Parathyroid adenoma (tissue), 2 donors: ENCODE data around the gene FBXW7.
"Not testable (repeated sequence)": the region's sequence is repeated elsewhere in the genome, so short reads cannot be mapped to it uniquely, and the experiment has no call there.

Experiments
- H2AFZ ChIP-seq: fragments of 300-600 bp; sonication (generic); one replicate; pipeline ENCODE4 v1.7.0; 2017; ENCODE audit warnings: antibody characterized with exemption, mild to moderate bottlenecking
- H3K27ac ChIP-seq: fragments of 300-600 bp; sonication (generic); one replicate; pipeline ENCODE4 v1.7.0; 2017
- H3K27me3 ChIP-seq: fragments of 300-600 bp; sonication (generic); one replicate; pipeline ENCODE4 v1.7.0; 2017; ENCODE audit warnings: low read length; ENCODE audit not compliant: control insufficient read depth, insufficient read depth
- H3K36me3 ChIP-seq: fragments of 300-600 bp; sonication (generic); one replicate; pipeline ENCODE4 v1.7.0; 2017; ENCODE audit warnings: low read length; ENCODE audit not compliant: control insufficient read depth, insufficient read depth
- H3K4me1 ChIP-seq: fragments of 300-600 bp; sonication (generic); one replicate; pipeline ENCODE4 v1.7.0; 2017; ENCODE audit warnings: control low read depth
- H3K4me2 ChIP-seq: fragments of 300-600 bp; sonication (generic); one replicate; pipeline ENCODE4 v1.7.0; 2017; ENCODE audit warnings: low read length
- H3K4me3 ChIP-seq: fragments of 300-600 bp; sonication (generic); one replicate; pipeline ENCODE4 v1.7.0; 2017; ENCODE audit warnings: low read depth, low read length
- H3K79me2 ChIP-seq: fragments of 300-600 bp; sonication (generic); one replicate; pipeline ENCODE4 v1.7.0; 2017; ENCODE audit warnings: control low read depth
- H3K9ac ChIP-seq: fragments of 300-600 bp; sonication (generic); one replicate; pipeline ENCODE4 v1.7.0; 2017; ENCODE audit warnings: mild to moderate bottlenecking
- H3K9me3 ChIP-seq: fragments of 300-600 bp; sonication (generic); one replicate; pipeline ENCODE4 v1.7.0; 2017; ENCODE audit warnings: low read length; ENCODE audit not compliant: control insufficient read depth
- CTCF ChIP-seq: fragments of 300-600 bp; sonication (generic); IDR thresholded peaks from one replicate; pipeline ENCODE4 v1.7.0; 2017; ENCODE audit warnings: antibody characterized with exemption, mild to moderate bottlenecking
- donor health status: primary hyperparathyroidism.

The FBXW7 gene

GRCh38 chr4:152556283-152556682 lies 20.4 kb upstream of the FBXW7 start:
- Histone ChIP-seq H3K9ac (no peak overlapping the region), H3K27me3 (no peaks in the 10 kb centered on the region), H3K79me2 (no peaks in the 10 kb centered on the region), H3K4me3 (no peak overlapping the region), H3K36me3 (no peaks in the 10 kb centered on the region), H3K27ac (no peak overlapping the region), H2AFZ (no peak overlapping the region), H3K4me2 (no peak overlapping the region), H3K4me1 (no peaks in the 10 kb centered on the region), H3K9me3 (no peaks in the 10 kb centered on the region)
- TF ChIP-seq CTCF = no peak

GRCh38 chr4:152554742-152555141 lies 18.9 kb upstream of the FBXW7 start:
- H3K4me2 ChIP-seq = no peak overlapping the region
- H3K27me3 ChIP-seq = no peaks in the 10 kb centered on the region
- H3K79me2 ChIP-seq = no peaks in the 10 kb centered on the region
- no peaks in the 10 kb centered on the region for H3K9me3 ChIP-seq
- no peak for TF ChIP-seq CTCF
- H2AFZ ChIP-seq = no peak overlapping the region
- H3K36me3 ChIP-seq = no peaks in the 10 kb centered on the region
- H3K27ac ChIP-seq = no peak overlapping the region
- no peak overlapping the region for H3K9ac ChIP-seq
- no peak overlapping the region for H3K4me3 ChIP-seq
- no peaks in the 10 kb centered on the region for H3K4me1 ChIP-seq

- not testable (repeated sequence) for H3K27ac ChIP-seq, H3K4me2 ChIP-seq, H3K9me3 ChIP-seq, H3K27me3 ChIP-seq, H3K79me2 ChIP-seq, H3K4me1 ChIP-seq, H2AFZ ChIP-seq, H3K36me3 ChIP-seq, H3K9ac ChIP-seq, H3K4me3 ChIP-seq
Observed at GRCh38 chr4:152550687-152551086, 14.8 kb upstream of the FBXW7 start.

- Histone ChIP-seq H3K36me3 (no peaks in the 10 kb centered on the region), H3K27ac (no peak overlapping the region), H3K79me2 (no peaks in the 10 kb centered on the region), H3K4me2 (no peak overlapping the region), H3K9me3 (no peaks in the 10 kb centered on the region), H3K27me3 (no peaks in the 10 kb centered on the region), H3K4me3 (no peak overlapping the region), H3K4me1 (no peaks in the 10 kb centered on the region), H2AFZ (no peak overlapping the region), H3K9ac (no peak overlapping the region)
- TF ChIP-seq CTCF = no peak
Observed at GRCh38 chr4:152545088-152545487, 9.2 kb upstream of the FBXW7 start.

- not testable (repeated sequence) for H3K79me2 ChIP-seq, H3K36me3 ChIP-seq, H3K4me3 ChIP-seq, H3K9ac ChIP-seq, H3K9me3 ChIP-seq, H3K4me1 ChIP-seq, H3K27ac ChIP-seq, H3K4me2 ChIP-seq, H3K27me3 ChIP-seq, H2AFZ ChIP-seq
Observed at GRCh38 chr4:152544533-152544932, 8.6 kb upstream of the FBXW7 start.

GRCh38 chr4:152540941-152541340 lies 5.0 kb upstream of the FBXW7 start:
- Histone ChIP-seq H3K4me3 (no peak overlapping the region), H3K4me2 (no peak overlapping the region), H3K9ac (no peak overlapping the region), H3K79me2 (no peaks in the 10 kb centered on the region), H3K9me3 (no peaks in the 10 kb centered on the region), H3K4me1 (no peaks in the 10 kb centered on the region), H3K27me3 (no peaks in the 10 kb centered on the region), H2AFZ (no peak overlapping the region), H3K27ac (no peak overlapping the region), H3K36me3 (no peaks in the 10 kb centered on the region)
- no peak for TF ChIP-seq CTCF
